GM19397 (cell line): ENCODE data around the gene IFT43.

Source experiments
- ATAC-seq: cut with Tn5 transposase; IDR thresholded peaks from one replicate; pipeline ENCODE4 v1.9.1; 2021; ENCODE audit warnings: mild to moderate bottlenecking, moderate library complexity; ENCODE audit not compliant: unreplicated experiment

The IFT43 gene

GRCh38 chr14:75985618-75986438, at the start of gene IFT43:
IFT43 (plus strand) TSS chr14:75985763; CDS start chr14:75985787, 24 bp downstream.
- peak; percentile 76 for ATAC-seq

- no peak for ATAC-seq
Observed at GRCh38 chr14:75939200-75939599, 46.4 kb upstream of the IFT43 start.

GRCh38 chr14:75941030-75941429, 44.5 kb upstream of the IFT43 start:
- ATAC-seq, result no peak

- ATAC-seq, result no peak
Observed at GRCh38 chr14:75944607-75945241, 40.8 kb upstream of the IFT43 start.

GRCh38 chr14:75946785-75947184, 38.8 kb upstream of the IFT43 start:
- ATAC-seq, result no peak

- no peak for ATAC-seq
Observed at GRCh38 chr14:75952489-75952888, 33.1 kb upstream of the IFT43 start.

- no peak for ATAC-seq
Observed at GRCh38 chr14:75959031-75959430, 26.5 kb upstream of the IFT43 start.

GRCh38 chr14:75960231-75960630, 25.3 kb upstream of the IFT43 start:
- ATAC-seq, result peak; percentile 65

GRCh38 chr14:75961662-75962061, 23.9 kb upstream of the IFT43 start:
- ATAC-seq, result no peak

GRCh38 chr14:75967866-75968265, 17.7 kb upstream of the IFT43 start:
- ATAC-seq, result no peak

- no peak for ATAC-seq
Observed at GRCh38 chr14:75968456-75968855, 17.1 kb upstream of the IFT43 start.

GRCh38 chr14:75969126-75969525, 16.4 kb upstream of the IFT43 start:
- ATAC-seq, result no peak

- ATAC-seq, result no peak
Observed at GRCh38 chr14:75969891-75970290, 15.7 kb upstream of the IFT43 start.

GRCh38 chr14:75970989-75971388, 14.6 kb upstream of the IFT43 start:
- no peak for ATAC-seq

- no peak for ATAC-seq
Observed at GRCh38 chr14:75971509-75971908, 14.1 kb upstream of the IFT43 start.

- no peak for ATAC-seq
Observed at GRCh38 chr14:75972801-75973421, 12.7 kb upstream of the IFT43 start.

GRCh38 chr14:75976826-75977581, 8.6 kb upstream of the IFT43 start:
- ATAC-seq, result no peak

- no peak for ATAC-seq
Observed at GRCh38 chr14:75977582-75977943, 8.0 kb upstream of the IFT43 start.

- no peak for ATAC-seq
Observed at GRCh38 chr14:75978249-75978731, 7.3 kb upstream of the IFT43 start.

GRCh38 chr14:75979071-75979571, 6.4 kb upstream of the IFT43 start:
- ATAC-seq, result no peak
